HepG2 (cell line): ENCODE data around the gene MED20. TPM values are rescaled to one million over a fixed set of nuclear protein-coding genes. Genes with fewer than 3 reads are reported as not detected.
A peak's percentile ranks its signal among the peaks of the same experiment; 100 is the strongest.

ENCODE experiments used
- CHCHD3 ChIP-seq: sonication (generic); formaldehyde crosslinking; IDR thresholded peaks from 2 replicates; pipeline ENCODE4 v1.8.0; 2022; ENCODE audit warnings: mild to moderate bottlenecking, missing genetic modification reagents, moderate library complexity
- DZIP1 ChIP-seq: sonication (generic); formaldehyde crosslinking; IDR thresholded peaks from 2 replicates; pipeline ENCODE4 v1.5.0; 2020; ENCODE audit warnings: mild to moderate bottlenecking, missing genetic modification reagents
- FLYWCH1 ChIP-seq: sonication (generic); formaldehyde crosslinking; IDR thresholded peaks from 2 replicates; pipeline ENCODE4 v1.8.1; 2023; ENCODE audit warnings: mild to moderate bottlenecking, missing genetic modification reagents
- GMEB2 ChIP-seq: IDR thresholded peaks from 2 replicates; pipeline ENCODE4 v1.6.1; 2016; ENCODE audit warnings: missing biosample characterization, missing genetic modification reagents, low read depth
- HOXA5 ChIP-seq: sonication (generic); formaldehyde crosslinking; IDR thresholded peaks from 2 replicates; pipeline ENCODE4 v1.4.0; 2020; ENCODE audit warnings: missing genetic modification reagents
- ISL2 ChIP-seq: sonication (generic); formaldehyde crosslinking; IDR thresholded peaks from 2 replicates; pipeline ENCODE4 v1.5.0; 2020; ENCODE audit warnings: missing genetic modification reagents
- MIXL1 ChIP-seq: IDR thresholded peaks from 2 replicates; pipeline ENCODE4 v1.6.1; 2016
- NFRKB ChIP-seq: fragments of 450-650 bp; IDR thresholded peaks from 2 replicates; pipeline ENCODE4 v1.6.1; 2017
- PLRG1 ChIP-seq: fragments of 450-650 bp; conservative IDR thresholded peaks from 2 replicates; pipeline ENCODE4 v1.6.1; 2016
- POLR2AphosphoS5 ChIP-seq: IDR thresholded peaks from 2 replicates; pipeline ENCODE4 v1.6.1; 2012; ENCODE audit warnings: low read depth, low read length
- POLR2G ChIP-seq: fragments of 200-400 bp; formaldehyde crosslinking; IDR thresholded peaks from 2 replicates; pipeline ENCODE4 v1.6.1; 2018; ENCODE audit warnings: mild to moderate bottlenecking, low read depth, low read length, moderate library complexity
- PRDM10 ChIP-seq: sonication (generic); formaldehyde crosslinking; IDR thresholded peaks from 2 replicates; pipeline ENCODE4 v1.4.0; 2020; ENCODE audit warnings: low read depth, missing genetic modification reagents
- PTBP1 ChIP-seq: fragments of 200-400 bp; formaldehyde crosslinking; IDR thresholded peaks from 2 replicates; pipeline ENCODE4 v1.6.1; 2018; ENCODE audit warnings: low read length, low read depth; ENCODE audit not compliant: poor library complexity, severe bottlenecking
- RXRA ChIP-seq: sonication (generic); formaldehyde crosslinking; IDR thresholded peaks from 2 replicates; pipeline ENCODE4 v1.5.1; 2020; ENCODE audit warnings: missing genetic modification reagents
- SKIL ChIP-seq: sonication (generic); formaldehyde crosslinking; IDR thresholded peaks from 2 replicates; pipeline ENCODE4 v1.8.0; 2022; ENCODE audit warnings: missing genetic modification reagents, mild to moderate bottlenecking, moderate library complexity, borderline replicate concordance
- ZFP36L2 ChIP-seq: sonication (generic); formaldehyde crosslinking; IDR thresholded peaks from 2 replicates; pipeline ENCODE4 v1.4.0; 2020; ENCODE audit warnings: missing genetic modification reagents
- ZFP62 ChIP-seq: sonication (generic); formaldehyde crosslinking; IDR thresholded peaks from 2 replicates; pipeline ENCODE4 v1.4.0; 2020; ENCODE audit warnings: missing genetic modification reagents
- ZNF44 ChIP-seq: sonication (generic); formaldehyde crosslinking; IDR thresholded peaks from 2 replicates; pipeline ENCODE4 v1.5.1; 2020; ENCODE audit warnings: mild to moderate bottlenecking, missing genetic modification reagents
- ZNF543 ChIP-seq: sonication (generic); formaldehyde crosslinking; IDR thresholded peaks from 2 replicates; pipeline ENCODE4 v1.4.0; 2020; ENCODE audit warnings: mild to moderate bottlenecking, missing genetic modification reagents
- ZNF615 ChIP-seq: sonication (generic); formaldehyde crosslinking; IDR thresholded peaks from 2 replicates; pipeline ENCODE4 v1.5.0; 2020; ENCODE audit warnings: mild to moderate bottlenecking, missing genetic modification reagents, borderline replicate concordance
- ZNF816 ChIP-seq: sonication (generic); formaldehyde crosslinking; IDR thresholded peaks from 2 replicates; pipeline ENCODE4 v1.8.0; 2022; ENCODE audit warnings: missing genetic modification reagents, mild to moderate bottlenecking, borderline replicate concordance
- polyA plus RNA-seq, 8 experiments: library from polyadenylated mRNA; depleted of rRNA in 3 of 8; stranded (reverse) in 7 of 8; unstranded in 1 of 8; fragments of >200 nt; fragmentation: Illumina TruSeq in 4 of 8; extraction: Trizol in 4 of 8; gene quantifications; 2 replicates each; pipeline versions ENCODE4 v1.2.1 to v1.2.3, GENCODE V29; 2011 to 2016; ENCODE audit warnings: low read depth in 4 of 8, missing spikeins in 1 of 8, mixed read lengths in 1 of 8; ENCODE audit not compliant: insufficient read depth in 1 of 8
- total RNA-seq, 5 experiments: library from RNA; depleted of rRNA; stranded (reverse); fragments of >200 nt; fragmentation: Illumina TruSeq; extraction: Trizol; gene quantifications; 2 replicates each; pipeline ENCODE4 v1.2.3, GENCODE V29; 2016; ENCODE audit warnings: low read depth in 1 of 5

MED20 gene
- total and polyA plus RNA-seq, 2 of the 13 experiments (the other 11 are each of a cell fraction or from before 2014, with no cell fraction given): 28.1 to 41.1 TPM

GRCh38 chr6:41921712-41921998, 716 bp upstream of the MED20 start (continued):
- no peak for TF ChIP-seq PRDM10
- TF ChIP-seq POLR2G: no peak
- no peak for TF ChIP-seq CHCHD3 (CRISPR knock-in tag)
- no peak for TF ChIP-seq POLR2AphosphoS5
- no peak for TF ChIP-seq ISL2
- TF ChIP-seq FLYWCH1 (CRISPR knock-in tag): no peak
- TF ChIP-seq DZIP1 (CRISPR knock-in tag): no peak
- TF ChIP-seq HOXA5 (CRISPR knock-in tag): no peak
- no peak for TF ChIP-seq ZFP36L2 (CRISPR knock-in tag)
- TF ChIP-seq ZFP62 (CRISPR knock-in tag): no peak
- no peak for TF ChIP-seq PTBP1
- no peak for TF ChIP-seq ZNF816 (CRISPR knock-in tag)
- TF ChIP-seq ZNF615 (CRISPR knock-in tag): no peak
- no peak for TF ChIP-seq ZNF44
- no peak for TF ChIP-seq GMEB2 (CRISPR knock-in tag)
- no peak for TF ChIP-seq MIXL1 (CRISPR knock-in tag)
- TF ChIP-seq PLRG1: no peak
- TF ChIP-seq ZNF543: 0 out of 2 replicates have a peak, but pooled peaks have one; percentile 13
- TF ChIP-seq SKIL (CRISPR knock-in tag): no peak
- TF ChIP-seq NFRKB: no peak
- TF ChIP-seq RXRA (CRISPR knock-in tag): no peak
